OCI-LY7 (cell line): ENCODE measurements around the gene PEX14.

ENCODE experiments used
- EZH2phosphoT487 ChIP-seq: fragments of 200-600 bp; sonication (generic); IDR thresholded peaks from 2 replicates; pipeline ENCODE4 v1.6.1; 2018; ENCODE audit warnings: low read depth, borderline replicate concordance, mild to moderate bottlenecking, mixed run types, antibody characterized with exemption, low read length, moderate library complexity, mixed read lengths
- TF ChIP-seq, protein P1 (sequence below): fragments of 200-600 bp; sonication (generic); conservative IDR thresholded peaks from 2 replicates; pipeline ENCODE4 v1.5.1; 2014; ENCODE audit warnings: mild to moderate bottlenecking, antibody characterized with exemption, low read length, moderate library complexity, mixed read lengths

DNA sequence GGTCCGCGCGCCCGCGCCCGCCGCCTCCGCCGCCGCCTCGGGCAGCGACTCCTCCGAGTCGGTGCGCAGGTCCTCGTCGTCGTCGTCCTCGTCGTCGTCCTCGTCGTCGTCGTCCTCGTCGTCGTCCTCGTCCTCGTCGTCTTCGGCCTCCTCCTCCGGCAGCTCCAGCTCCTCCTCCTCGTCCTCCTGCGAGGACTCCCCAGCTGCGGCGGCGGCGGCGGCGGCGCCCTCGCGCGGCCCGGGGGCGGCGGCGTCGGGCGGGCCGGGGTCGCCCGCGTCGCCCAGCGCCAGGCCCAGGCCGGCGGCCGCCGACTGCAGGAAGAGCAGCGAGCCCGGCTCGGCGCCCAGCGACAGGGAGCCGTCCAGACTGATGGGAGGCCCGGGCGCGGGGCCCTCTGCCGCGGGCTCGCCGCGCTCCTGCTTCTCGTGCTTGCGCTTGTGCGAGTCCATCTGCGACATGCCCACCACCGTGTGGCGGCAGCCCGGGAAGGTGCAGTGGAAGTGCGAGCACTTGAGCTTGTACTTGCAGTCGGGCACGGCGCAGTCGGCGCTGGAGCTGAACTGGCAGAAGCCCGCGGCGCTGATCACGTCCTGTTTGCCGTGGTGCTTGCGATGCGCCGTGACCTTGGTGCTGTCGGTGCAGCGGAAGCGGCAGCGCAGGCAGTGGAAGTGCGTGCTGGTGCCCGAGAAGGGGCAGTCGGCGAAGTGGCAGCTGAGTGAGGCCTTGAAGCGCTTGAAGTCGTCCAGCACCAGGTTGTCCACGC, 164.4 kb downstream of the PEX14 start:
- TF ChIP-seq, protein P1, sequence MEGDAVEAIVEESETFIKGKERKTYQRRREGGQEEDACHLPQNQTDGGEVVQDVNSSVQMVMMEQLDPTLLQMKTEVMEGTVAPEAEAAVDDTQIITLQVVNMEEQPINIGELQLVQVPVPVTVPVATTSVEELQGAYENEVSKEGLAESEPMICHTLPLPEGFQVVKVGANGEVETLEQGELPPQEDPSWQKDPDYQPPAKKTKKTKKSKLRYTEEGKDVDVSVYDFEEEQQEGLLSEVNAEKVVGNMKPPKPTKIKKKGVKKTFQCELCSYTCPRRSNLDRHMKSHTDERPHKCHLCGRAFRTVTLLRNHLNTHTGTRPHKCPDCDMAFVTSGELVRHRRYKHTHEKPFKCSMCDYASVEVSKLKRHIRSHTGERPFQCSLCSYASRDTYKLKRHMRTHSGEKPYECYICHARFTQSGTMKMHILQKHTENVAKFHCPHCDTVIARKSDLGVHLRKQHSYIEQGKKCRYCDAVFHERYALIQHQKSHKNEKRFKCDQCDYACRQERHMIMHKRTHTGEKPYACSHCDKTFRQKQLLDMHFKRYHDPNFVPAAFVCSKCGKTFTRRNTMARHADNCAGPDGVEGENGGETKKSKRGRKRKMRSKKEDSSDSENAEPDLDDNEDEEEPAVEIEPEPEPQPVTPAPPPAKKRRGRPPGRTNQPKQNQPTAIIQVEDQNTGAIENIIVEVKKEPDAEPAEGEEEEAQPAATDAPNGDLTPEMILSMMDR: no peak
- TF ChIP-seq EZH2phosphoT487: no peak
